NCI-H345 treated with DMSO at 0.1 percent for 48 hours (cell line): Measurements from ENCODE around the gene GOLGA8K.
"Not testable (repeated sequence)": the region's sequence is repeated elsewhere in the genome, so short reads cannot be mapped to it uniquely, and the experiment has no call there.

Experiments used
- DNase-seq: peaks from one replicate; lab custom pipeline; 2025; ENCODE audit not compliant: unreplicated experiment; lab: John Stamatoyannopoulos, UW

GOLGA8K gene

DNA sequence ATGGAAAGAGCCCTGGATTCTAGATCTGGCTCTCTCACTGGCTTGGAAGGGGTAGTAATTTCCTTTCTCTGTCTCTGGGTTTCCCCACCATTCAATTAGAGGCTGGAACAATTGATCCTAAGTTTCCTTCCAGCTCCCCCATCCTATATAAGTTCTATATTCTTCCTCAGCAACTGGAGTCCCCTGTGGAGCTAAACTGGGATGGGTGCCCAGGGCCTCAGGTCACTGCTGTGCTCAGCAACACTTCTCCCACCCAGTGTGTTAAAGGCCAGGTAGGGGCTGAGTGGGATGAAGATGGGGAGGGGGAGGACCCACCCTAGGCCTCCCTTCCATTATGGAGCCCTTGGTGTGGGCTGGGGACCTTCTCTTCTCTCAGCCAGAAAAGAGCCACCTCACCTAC is 46.2 kb downstream of the GOLGA8K start:
- DNase-seq, result not testable (repeated sequence)

DNA sequence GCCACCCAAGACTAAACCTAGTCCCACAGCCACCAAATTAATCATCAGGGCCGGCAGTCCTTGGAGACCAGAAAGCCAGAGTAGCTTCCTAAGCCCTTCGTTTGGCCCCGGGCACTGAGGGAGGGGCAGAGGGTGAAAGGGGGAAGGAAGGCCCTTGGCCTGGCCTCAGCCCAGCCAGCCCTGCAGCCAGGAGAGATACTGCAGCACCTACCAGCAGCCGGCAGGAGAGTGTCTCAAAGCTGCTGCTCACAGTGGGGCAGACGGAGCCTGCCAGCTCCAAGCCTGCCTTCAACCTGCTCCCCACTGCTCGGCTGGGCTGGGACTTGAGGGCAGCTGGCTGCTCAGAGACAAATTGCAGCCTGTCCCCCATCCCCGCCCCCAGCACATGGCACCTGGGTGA is 50.3 kb downstream of the GOLGA8K start:
- not testable (repeated sequence) for DNase-seq

DNA sequence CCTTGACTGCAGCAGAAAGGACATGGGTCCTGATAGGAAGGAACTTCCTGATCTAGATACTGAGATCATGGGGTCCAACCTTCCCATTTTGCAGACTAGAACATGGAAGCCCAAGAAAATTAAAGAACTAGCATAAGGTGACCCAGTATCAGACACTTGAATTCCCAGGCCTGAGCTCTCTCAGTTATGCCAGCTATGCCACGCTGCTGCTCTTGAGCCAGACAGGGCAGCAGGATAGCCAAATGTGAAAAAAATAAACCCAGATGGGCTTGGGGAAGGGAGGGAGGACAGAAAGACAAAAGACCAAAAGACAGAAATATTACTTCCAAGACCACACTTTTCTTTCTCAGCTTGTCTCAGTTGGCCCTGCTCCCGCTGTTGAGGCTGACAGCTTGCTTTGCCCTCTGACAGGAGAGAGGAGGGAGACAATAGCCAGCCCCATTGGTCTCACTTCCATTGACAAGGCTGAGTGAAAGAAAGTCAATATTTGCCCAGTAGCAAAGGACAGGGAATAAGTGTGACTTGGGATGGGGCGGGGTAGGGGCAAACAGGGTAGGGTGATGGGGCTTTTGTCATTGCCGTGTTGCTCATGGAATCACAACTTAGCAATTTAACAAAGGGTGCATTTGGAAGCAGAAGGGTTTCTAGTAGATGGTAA is 52.4 kb downstream of the GOLGA8K start:
- not testable (repeated sequence) for DNase-seq

DNA sequence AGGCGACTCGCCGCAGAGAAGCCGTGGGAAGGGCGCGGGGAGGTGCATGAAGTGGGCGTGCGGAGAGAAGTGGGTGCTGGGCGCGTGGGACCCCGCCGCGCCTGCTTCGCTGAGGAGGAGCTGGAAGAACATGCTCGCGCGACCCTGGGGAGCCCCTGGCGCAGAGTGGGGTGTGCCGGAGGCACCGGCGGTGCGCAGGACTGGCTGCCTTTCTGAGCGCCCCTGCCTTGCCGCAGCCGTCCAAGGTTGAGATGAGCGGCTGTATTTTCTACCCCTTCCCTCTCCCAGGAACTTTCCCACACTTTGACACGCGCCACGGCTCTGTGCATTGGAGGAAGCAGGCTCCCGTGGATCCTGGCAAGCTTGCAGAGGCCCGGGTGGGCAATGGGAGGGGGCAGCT is 56.1 kb downstream of the GOLGA8K start:
- DNase-seq, result not testable (repeated sequence)

DNA sequence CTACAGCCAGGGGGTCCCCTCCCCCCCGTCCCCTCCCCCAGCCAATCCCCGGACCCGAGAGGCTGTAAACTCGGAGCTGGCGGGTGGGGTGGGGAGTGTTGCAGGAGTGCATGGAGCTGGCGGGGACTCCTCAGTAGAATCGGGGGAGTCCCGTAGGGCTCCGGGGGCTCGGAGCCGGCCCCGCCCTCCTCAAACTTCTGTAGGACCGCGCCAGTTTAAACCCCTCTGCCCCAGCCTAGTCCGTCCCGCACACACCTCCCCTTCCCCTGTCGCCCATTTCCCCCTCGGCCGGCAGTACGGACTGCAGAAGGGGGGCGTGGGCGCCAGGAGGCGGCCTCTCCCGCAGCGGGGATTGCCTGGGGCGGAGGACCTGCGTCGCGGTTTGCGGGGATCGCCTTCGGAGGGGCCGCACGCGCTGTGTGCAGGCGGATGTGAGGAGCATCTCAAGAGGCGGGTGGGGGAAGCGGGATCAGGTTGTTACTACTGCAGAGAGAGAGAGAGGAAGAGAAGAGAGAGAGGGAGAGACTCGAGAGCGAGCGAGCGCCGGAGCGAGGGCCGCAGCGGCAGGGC is 57.0 kb downstream of the GOLGA8K start:
- not testable (repeated sequence) for DNase-seq

DNA sequence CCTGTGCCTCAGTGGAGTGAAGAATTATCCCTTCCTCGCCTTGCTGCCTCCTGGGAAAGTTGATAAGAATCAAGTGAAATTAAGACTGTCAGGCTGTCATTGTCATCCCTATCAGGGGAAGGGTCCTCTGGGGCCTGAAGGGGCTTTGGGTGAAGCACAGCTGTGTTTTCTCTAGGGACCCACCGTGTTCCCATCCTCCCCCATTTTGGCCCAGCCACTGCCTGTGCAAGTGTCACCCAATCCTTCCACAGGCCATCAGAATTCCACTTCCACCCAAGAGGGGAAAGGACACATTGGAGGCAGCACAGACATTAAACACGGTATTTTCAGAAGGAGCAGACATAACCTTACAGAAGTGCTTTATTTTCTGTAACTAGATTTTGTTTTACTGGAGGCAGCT is 59.2 kb downstream of the GOLGA8K start:
- not testable (repeated sequence) for DNase-seq
